ENCODE measurements around the gene PPFIA4. TPM values are rescaled to one million over a fixed set of nuclear protein-coding genes. Genes with fewer than 3 reads are reported as not detected.
A peak's percentile ranks its signal among the peaks of the same experiment; 100 is the strongest.

Gene PPFIA4
- total and polyA plus RNA-seq, 9 of the 15 experiments (the other 6 are each of a cell fraction or from before 2014, with no cell fraction given) = 0.07 to 12.0 (median 0.70) TPM

- TF ChIP-seq ZNF592 (IDR thresholded peaks at IDR 0.05) (peak; percentile 99), NFE2 (IDR thresholded peaks at IDR 0.05; ENCODE audit: low read depth) (no peak), GATA2 (CRISPR knock-in tag; IDR thresholded peaks at IDR 0.05) (no peak), POLR2AphosphoS2 (IDR thresholded peaks at IDR 0.05; ENCODE audit: low read length) (0 out of 2 replicates have a peak, but pooled peaks have one; percentile 13), ZNF280A (IDR thresholded peaks at IDR 0.05; ENCODE audit: low read depth, partially characterized antibody) (no peak), ZC3H8 (IDR thresholded peaks at IDR 0.05) (no peak; the same call in 1 of the 2 replicates), SMAD1 (IDR thresholded peaks at IDR 0.05; ENCODE audit: low read depth, low read length, partially characterized antibody) (peak; percentile 74), ZC3H4 (CRISPR knock-in tag; IDR thresholded peaks at IDR 0.05; ENCODE audit: borderline replicate concordance) (no peak), NCOA6 (IDR thresholded peaks at IDR 0.05) (no peak), TEAD1 (CRISPR knock-in tag; IDR thresholded peaks at IDR 0.05) (peak; percentile 92 to 94), ZSCAN32 (CRISPR knock-in tag; IDR thresholded peaks at IDR 0.05) (peak; percentile 54; the same call in 1 of the 2 replicates), FIP1L1 (IDR thresholded peaks at IDR 0.05; ENCODE audit: low read depth, low read length, poor library complexity, severe bottlenecking) (peak; percentile 74), HDGF (IDR thresholded peaks at IDR 0.05) (peak; percentile 68; the same call in 1 of the 2 replicates), NELFE (IDR thresholded peaks at IDR 0.05; ENCODE audit: insufficient read depth, insufficient read length) (no peak), ILF3 (IDR thresholded peaks at IDR 0.05; ENCODE audit: borderline replicate concordance) (0 out of 2 replicates have a peak, but pooled peaks have one; percentile 30), TFE3 (CRISPR knock-in tag; IDR thresholded peaks at IDR 0.05) (peak; percentile 88), HDAC3 (IDR thresholded peaks at IDR 0.05; ENCODE audit: borderline replicate concordance, partially characterized antibody) (no peak)
- TF ChIP-seq, protein P1, sequence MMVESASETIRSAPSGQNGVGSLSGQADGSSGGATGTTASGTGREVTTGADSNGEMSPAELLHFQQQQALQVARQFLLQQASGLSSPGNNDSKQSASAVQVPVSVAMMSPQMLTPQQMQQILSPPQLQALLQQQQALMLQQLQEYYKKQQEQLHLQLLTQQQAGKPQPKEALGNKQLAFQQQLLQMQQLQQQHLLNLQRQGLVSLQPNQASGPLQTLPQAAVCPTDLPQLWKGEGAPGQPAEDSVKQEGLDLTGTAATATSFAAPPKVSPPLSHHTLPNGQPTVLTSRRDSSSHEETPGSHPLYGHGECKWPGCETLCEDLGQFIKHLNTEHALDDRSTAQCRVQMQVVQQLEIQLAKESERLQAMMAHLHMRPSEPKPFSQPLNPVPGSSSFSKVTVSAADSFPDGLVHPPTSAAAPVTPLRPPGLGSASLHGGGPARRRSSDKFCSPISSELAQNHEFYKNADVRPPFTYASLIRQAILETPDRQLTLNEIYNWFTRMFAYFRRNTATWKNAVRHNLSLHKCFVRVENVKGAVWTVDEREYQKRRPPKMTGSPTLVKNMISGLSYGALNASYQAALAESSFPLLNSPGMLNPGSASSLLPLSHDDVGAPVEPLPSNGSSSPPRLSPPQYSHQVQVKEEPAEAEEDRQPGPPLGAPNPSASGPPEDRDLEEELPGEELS (CRISPR knock-in tag; IDR thresholded peaks at IDR 0.05; ENCODE audit: borderline replicate concordance) = no peak; the same call in 1 of the 2 replicates
Observed at GRCh38 chr1:203026031-203026665, at the start of gene PPFIA4 (continued).
